Coronary artery (tissue), 2 donors: Measurements from ENCODE around the gene FMC1.
A peak's percentile ranks its signal among the peaks of the same experiment; 100 is the strongest.

Source experiments
- DNase-seq: peaks from one replicate; pipeline ENCODE4 v3.0.0-alpha.2; 2017; ENCODE audit warnings: low spot score
- H3K27ac ChIP-seq, 2 donors: fragments of 200-600 bp; sonication (generic); one replicate each; pipeline ENCODE4 v1.5.1; 2016 to 2019
- H3K4me3 ChIP-seq: fragments of 200-600 bp; sonication (generic); 2 replicates; pipeline ENCODE4 v1.5.1; 2016; ENCODE audit warnings: mild to moderate bottlenecking, moderate library complexity
- CTCF ChIP-seq: fragments of 200-600 bp; sonication (generic); IDR thresholded peaks from one replicate; pipeline ENCODE4 v1.5.1; 2019; ENCODE audit warnings: antibody characterized with exemption

Gene FMC1

DNA sequence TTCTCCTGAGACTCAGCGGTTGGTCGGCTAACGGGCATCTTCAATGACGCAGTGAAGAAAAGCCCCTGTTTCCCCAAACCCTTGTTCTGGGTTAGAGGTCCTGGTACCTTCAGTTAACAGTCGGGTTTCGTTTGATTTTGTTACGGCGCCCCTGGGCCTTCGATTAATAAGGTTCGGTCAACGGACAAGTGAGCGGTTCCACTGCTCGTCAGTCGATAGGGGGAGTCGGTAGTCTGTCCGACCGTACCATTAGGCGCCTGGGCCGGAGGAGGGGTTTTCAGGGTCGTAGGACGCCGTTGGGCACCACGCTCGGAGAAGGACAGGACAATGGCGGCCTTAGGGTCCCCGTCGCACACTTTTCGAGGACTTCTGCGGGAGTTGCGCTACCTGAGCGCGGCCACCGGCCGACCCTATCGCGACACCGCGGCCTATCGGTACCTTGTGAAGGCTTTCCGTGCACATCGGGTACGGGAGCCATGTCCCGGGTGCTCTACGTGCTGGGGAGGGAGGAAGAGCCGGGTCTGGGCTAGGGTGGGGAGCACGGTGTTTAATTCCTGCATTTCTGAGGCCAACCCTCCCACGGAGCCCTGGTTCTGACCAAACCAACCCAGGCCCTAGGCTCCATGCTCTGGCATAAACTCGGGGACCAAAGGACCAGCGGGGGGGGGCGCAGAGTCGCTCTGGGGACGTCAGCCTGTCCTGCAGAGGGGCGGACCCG is at the start of gene FMC1:
Gene FMC1, plus strand, starts transcription at position 280 of the 718 bp plus-strand sequence. Its CDS starts 48 bp downstream, at position 328.
- peak within 1 kb of the TSS; percentile 99 to 100 for H3K27ac ChIP-seq
- TF ChIP-seq CTCF, result peak; percentile 15
- peak; percentile 96 for DNase-seq
- H3K4me3 ChIP-seq, result peak within 1 kb of the TSS; percentile 97

DNA sequence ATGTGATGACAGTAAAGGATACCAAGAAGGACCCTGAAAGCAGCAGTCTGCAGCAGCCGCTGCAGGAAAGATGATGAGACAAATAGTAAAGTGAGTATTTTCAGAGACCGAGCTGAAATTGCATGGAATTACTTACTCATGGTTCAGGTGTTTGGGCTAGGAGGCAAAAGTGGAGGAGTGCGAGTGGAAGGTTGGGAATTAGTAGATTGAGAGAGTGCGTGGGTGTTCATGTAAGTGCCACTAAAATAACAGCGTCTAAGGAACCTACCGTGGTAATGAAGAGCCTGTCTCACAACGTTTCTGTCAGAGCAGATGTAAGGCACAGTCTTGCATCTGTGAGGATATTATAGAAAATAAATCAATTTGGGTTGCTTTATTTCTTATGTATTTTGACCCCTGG is 48.3 kb upstream of the FMC1 start:
- H3K4me3 ChIP-seq, result no peak overlapping the region
- no peak overlapping the region for H3K27ac ChIP-seq
- DNase-seq, result no peak
- TF ChIP-seq CTCF, result no peak

GRCh38 chr7:139293534-139293933 is 47.6 kb upstream of the FMC1 start:
- H3K27ac ChIP-seq, result no peak overlapping the region
- no peak for TF ChIP-seq CTCF
- DNase-seq, result no peak
- no peak overlapping the region for H3K4me3 ChIP-seq

DNA sequence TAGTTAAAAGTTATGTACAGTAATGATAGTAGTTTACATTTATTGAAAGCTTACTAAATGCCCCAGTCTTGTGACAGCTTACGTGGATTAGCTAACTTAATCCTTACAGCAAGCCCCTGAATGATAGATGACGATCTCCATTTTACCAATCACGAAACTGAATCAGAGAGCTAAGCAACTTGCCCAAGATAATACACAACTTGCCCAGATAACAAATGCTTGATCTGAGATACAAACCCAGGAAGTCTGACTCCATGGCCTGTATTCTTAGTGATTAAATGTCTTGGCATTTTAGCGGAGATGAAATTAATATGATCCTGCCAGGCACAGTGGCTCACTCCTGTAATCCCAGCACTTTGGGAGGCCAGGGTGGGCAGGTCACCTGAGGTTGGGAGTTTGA is 46.9 kb upstream of the FMC1 start:
- no peak for DNase-seq
- no peak for TF ChIP-seq CTCF
- H3K27ac ChIP-seq, result no peak overlapping the region
- no peak overlapping the region for H3K4me3 ChIP-seq

- DNase-seq, result no peak
- no peak overlapping the region for H3K27ac ChIP-seq
- no peak for TF ChIP-seq CTCF
Measured at GRCh38 chr7:139294951-139295575, 46.1 kb upstream of the FMC1 start.

DNA sequence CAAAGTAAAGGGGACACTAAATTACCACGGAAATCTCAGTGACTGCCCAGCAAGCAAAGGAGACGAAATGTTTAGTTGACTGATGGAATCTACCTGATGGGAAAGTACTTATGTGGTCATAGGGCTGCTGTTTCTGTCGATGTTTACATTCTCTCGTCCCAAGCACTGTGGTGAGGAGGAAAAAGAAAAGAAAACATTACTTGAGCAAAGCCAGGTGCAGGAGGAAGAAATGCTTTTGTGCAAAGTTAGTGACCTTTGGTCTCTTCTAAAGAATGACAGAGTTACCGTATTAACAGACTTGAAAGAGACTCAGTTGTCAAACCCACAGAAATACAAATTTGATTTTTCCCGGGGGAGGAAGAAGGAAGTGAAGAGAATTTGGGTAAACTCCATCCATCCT is 43.3 kb upstream of the FMC1 start:
- TF ChIP-seq CTCF, result no peak
- no peak overlapping the region for H3K27ac ChIP-seq
- H3K4me3 ChIP-seq, result no peak overlapping the region
- no peak for DNase-seq

More at GRCh38 chr7:139294951-139295575, 46.1 kb upstream of the FMC1 start:
- no peak overlapping the region for H3K4me3 ChIP-seq

DNA sequence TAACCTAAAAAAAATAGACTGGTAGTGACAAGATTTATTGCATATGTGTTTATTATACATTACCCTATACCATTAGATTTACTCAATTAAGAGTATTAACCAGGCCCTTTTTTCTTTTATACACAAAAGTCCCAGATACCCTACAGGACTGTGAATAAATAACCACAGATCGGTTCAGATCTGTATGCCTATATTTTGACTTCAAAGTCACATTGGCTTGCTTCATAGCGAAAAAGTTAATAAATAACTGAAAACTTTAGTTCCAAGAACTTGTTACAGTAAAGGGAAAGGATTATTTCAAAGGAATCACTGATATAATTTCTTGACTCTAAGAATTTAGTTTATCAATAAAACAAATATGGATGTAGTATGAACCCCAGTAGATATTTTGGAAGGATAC is 41.8 kb upstream of the FMC1 start:
- TF ChIP-seq CTCF, result no peak
- Histone ChIP-seq H3K4me3 (no peak overlapping the region), H3K27ac (no peak overlapping the region)
- no peak for DNase-seq
